ENCODE results near the gene SPTBN4.
A peak's percentile ranks its signal among the peaks of the same experiment; 100 is the strongest.
"Not testable (repeated sequence)": the region's sequence is repeated elsewhere in the genome, so short reads cannot be mapped to it uniquely, and the experiment has no call there.

SPTBN4 gene

DNA sequence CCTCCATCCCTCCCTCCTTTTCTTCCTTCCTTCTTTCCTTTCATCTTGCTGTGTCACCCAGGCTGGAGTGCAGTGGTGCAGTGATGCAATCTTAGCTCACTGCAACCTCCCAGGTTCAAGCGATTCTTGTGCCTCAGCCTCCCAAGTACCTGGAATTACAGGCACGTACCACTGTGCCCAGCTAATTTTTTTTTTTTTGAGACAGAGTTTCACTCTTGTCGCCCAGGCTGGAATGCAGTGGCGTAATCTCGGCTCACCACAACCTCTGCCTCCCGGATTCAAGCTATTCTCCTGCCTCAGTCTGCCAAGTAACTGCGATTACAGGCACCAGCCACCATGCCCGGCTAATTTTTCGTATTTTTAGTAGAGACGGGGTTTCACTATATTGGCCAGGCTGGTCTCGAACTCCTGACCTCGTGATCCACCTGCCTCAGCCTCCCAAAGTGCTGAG is 3.2 kb upstream of the SPTBN4 start:
- not testable (repeated sequence) for H3K9me3 ChIP-seq (ENCODE audit: low read length); H3K4me3 ChIP-seq (ENCODE audit: low read length); H3K36me3 ChIP-seq (ENCODE audit: insufficient read depth, low read length); H2AFZ ChIP-seq (ENCODE audit: low read depth, low read length)
- Histone ChIP-seq H3K4me1 (ENCODE audit: insufficient read depth, low read length) (peaks cover 15% of the 10 kb centered on the region), H3K27me3 (ENCODE audit: insufficient read depth, low read length) (peaks cover 20% of the 10 kb centered on the region)

- no peaks in the 10 kb centered on the region for H3K9me3 ChIP-seq (ENCODE audit: low read length)
- no peak overlapping the region for H2AFZ ChIP-seq (ENCODE audit: low read depth, low read length)
- H3K4me1 ChIP-seq (ENCODE audit: insufficient read depth, low read length): peaks cover 15% of the 10 kb centered on the region
- H3K36me3 ChIP-seq (ENCODE audit: insufficient read depth, low read length): no peaks in the 10 kb centered on the region
- peaks cover 22% of the 10 kb centered on the region for H3K27me3 ChIP-seq (ENCODE audit: insufficient read depth, low read length)
- H3K4me3 ChIP-seq (ENCODE audit: low read length): peak overlapping the region; percentile 85
These were observed 2.5 kb upstream of the SPTBN4 start for GRCh38 chr19:40464059-40465024.

GRCh38 chr19:40465025-40465556 is 1.7 kb upstream of the SPTBN4 start:
- no peaks in the 10 kb centered on the region for H3K9me3 ChIP-seq (ENCODE audit: low read length)
- peak overlapping the region; percentile 85 for H3K4me3 ChIP-seq (ENCODE audit: low read length)
- H2AFZ ChIP-seq (ENCODE audit: low read depth, low read length): peak overlapping the region; percentile 99
- H3K36me3 ChIP-seq (ENCODE audit: insufficient read depth, low read length): no peaks in the 10 kb centered on the region
- H3K27me3 ChIP-seq (ENCODE audit: insufficient read depth, low read length): peaks cover 22% of the 10 kb centered on the region
- H3K4me1 ChIP-seq (ENCODE audit: insufficient read depth, low read length): peaks cover 15% of the 10 kb centered on the region

DNA sequence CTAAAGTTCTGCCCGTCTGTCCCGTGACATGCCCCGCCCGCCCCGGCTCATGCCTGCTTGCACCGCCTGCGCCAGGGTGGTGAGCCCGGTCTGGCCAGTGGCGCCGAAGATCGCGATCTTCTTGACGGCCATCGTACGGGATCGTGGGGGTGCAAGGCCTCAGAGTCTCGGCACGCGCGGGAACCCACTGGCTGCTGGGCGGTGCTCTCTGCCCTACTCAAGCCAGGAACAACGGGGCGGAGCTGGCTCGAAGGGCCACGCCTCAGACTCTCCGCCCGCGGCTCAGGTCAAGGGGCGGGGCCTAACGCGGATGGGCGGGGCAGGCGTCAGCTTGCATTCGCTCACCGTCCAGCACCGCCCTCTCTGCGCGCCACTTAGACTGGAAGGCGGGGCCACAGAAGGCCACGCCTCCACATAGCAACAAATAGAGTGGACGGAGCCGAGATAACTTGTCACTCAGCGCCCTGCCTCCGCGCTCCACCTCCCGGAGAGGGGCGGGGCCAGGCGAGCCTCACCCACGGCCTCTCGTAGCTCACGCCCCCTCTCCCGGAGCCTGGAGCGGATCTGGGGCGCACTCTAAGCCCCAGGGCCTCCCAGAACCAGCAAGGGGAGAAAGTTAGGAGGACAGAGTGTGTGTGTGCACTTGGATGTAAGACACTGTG is 1.1 kb upstream of the SPTBN4 start, which contains the start of gene BLVRB:
TSS of gene BLVRB (minus strand) at position 189 of the 662 bp plus-strand sequence. CDS start at position 132, 57 bp downstream.
- Histone ChIP-seq H3K36me3 (ENCODE audit: insufficient read depth, low read length) (no peaks in the 10 kb centered on the region), H2AFZ (ENCODE audit: low read depth, low read length) (peak within 1 kb of the TSS; percentile 99), H3K27me3 (ENCODE audit: insufficient read depth, low read length) (peaks cover 22% of the 10 kb centered on the region), H3K4me3 (ENCODE audit: low read length) (peak within 1 kb of the TSS; percentile 85), H3K4me1 (ENCODE audit: insufficient read depth, low read length) (peaks cover 15% of the 10 kb centered on the region), H3K9me3 (ENCODE audit: low read length) (no peaks in the 10 kb centered on the region)

GRCh38 chr19:40466219-40466984 is 399 bp upstream of the SPTBN4 start:
- peaks cover 22% of the 10 kb centered on the region for H3K27me3 ChIP-seq (ENCODE audit: insufficient read depth, low read length)
- H2AFZ ChIP-seq (ENCODE audit: low read depth, low read length): no peak overlapping the region
- no peaks in the 10 kb centered on the region for H3K36me3 ChIP-seq (ENCODE audit: insufficient read depth, low read length)
- H3K9me3 ChIP-seq (ENCODE audit: low read length): no peaks in the 10 kb centered on the region
- peak overlapping the region; percentile 34 for H3K4me3 ChIP-seq (ENCODE audit: low read length)
- H3K4me1 ChIP-seq (ENCODE audit: insufficient read depth, low read length): peaks cover 15% of the 10 kb centered on the region

GRCh38 chr19:40469011-40469410 is 2.2 kb downstream of the SPTBN4 start:
- H3K36me3 ChIP-seq (ENCODE audit: insufficient read depth, low read length): no peaks in the 10 kb centered on the region
- H2AFZ ChIP-seq (ENCODE audit: low read depth, low read length): no peak overlapping the region
- H3K4me1 ChIP-seq (ENCODE audit: insufficient read depth, low read length): peaks cover 15% of the 10 kb centered on the region
- peaks cover 22% of the 10 kb centered on the region for H3K27me3 ChIP-seq (ENCODE audit: insufficient read depth, low read length)
- no peaks in the 10 kb centered on the region for H3K9me3 ChIP-seq (ENCODE audit: low read length)
- no peak overlapping the region for H3K4me3 ChIP-seq (ENCODE audit: low read length)

GRCh38 chr19:40471111-40471510 is 4.3 kb downstream of the SPTBN4 start:
- Histone ChIP-seq H3K4me3 (ENCODE audit: low read length) (no peak overlapping the region), H3K27me3 (ENCODE audit: insufficient read depth, low read length) (peaks cover 21% of the 10 kb centered on the region), H2AFZ (ENCODE audit: low read depth, low read length) (no peak overlapping the region), H3K4me1 (ENCODE audit: insufficient read depth, low read length) (peaks cover 13% of the 10 kb centered on the region), H3K36me3 (ENCODE audit: insufficient read depth, low read length) (no peaks in the 10 kb centered on the region), H3K9me3 (ENCODE audit: low read length) (no peaks in the 10 kb centered on the region)

GRCh38 chr19:40472516-40472915 is 5.7 kb downstream of the SPTBN4 start:
- no peak overlapping the region for H2AFZ ChIP-seq (ENCODE audit: low read depth, low read length)
- H3K9me3 ChIP-seq (ENCODE audit: low read length): no peaks in the 10 kb centered on the region
- peaks cover 1% of the 10 kb centered on the region for H3K4me1 ChIP-seq (ENCODE audit: insufficient read depth, low read length)
- no peak overlapping the region for H3K4me3 ChIP-seq (ENCODE audit: low read length)
- H3K36me3 ChIP-seq (ENCODE audit: insufficient read depth, low read length): no peaks in the 10 kb centered on the region
- H3K27me3 ChIP-seq (ENCODE audit: insufficient read depth, low read length): peaks cover 13% of the 10 kb centered on the region

- H3K4me3 ChIP-seq (ENCODE audit: low read length): no peak overlapping the region
- no peaks in the 10 kb centered on the region for H3K9me3 ChIP-seq (ENCODE audit: low read length)
- H3K4me1 ChIP-seq (ENCODE audit: insufficient read depth, low read length): no peaks in the 10 kb centered on the region
- no peaks in the 10 kb centered on the region for H3K36me3 ChIP-seq (ENCODE audit: insufficient read depth, low read length)
- H2AFZ ChIP-seq (ENCODE audit: low read depth, low read length): no peak overlapping the region
- H3K27me3 ChIP-seq (ENCODE audit: insufficient read depth, low read length): no peaks in the 10 kb centered on the region
These were observed 7.9 kb downstream of the SPTBN4 start for GRCh38 chr19:40474737-40475136.

DNA sequence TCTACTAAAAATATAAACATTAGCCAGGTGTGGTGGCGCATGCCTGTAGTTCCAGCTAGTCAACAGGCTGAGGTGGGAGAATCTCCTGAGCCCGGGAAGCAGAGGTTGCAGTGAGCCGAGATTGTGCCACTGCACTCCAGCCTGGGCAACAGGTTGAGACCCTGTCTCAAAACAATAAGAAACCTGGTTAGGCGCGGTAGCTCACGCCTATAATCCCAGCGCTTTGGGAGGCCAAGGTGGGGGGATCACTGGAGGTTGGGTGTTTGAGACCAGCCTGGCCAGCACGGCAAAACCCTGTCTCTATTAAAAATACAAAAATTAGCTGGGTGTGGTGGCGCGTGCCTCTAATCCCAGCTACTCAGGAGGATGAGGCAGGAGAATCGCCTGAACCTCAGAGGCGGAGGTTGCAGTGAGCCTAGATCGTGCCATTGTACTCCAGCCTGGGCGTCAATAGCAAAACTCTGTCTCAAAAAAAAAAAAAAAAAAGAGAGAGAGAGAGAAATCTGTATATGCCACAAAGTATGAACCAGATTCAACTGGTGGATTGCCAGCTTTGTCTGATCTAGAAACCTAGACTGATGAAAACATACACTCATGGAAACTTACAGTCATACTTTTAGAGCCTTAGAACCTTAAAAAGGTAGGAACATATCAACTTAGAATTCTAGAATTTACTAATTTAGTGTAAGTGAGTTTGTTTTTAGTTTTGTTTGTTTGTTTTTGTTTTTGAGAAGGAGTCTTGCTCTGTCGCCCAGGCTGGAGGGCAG is 9.3 kb downstream of the SPTBN4 start:
- not testable (repeated sequence) for H3K9me3 ChIP-seq (ENCODE audit: low read length); H3K4me1 ChIP-seq (ENCODE audit: insufficient read depth, low read length); H3K4me3 ChIP-seq (ENCODE audit: low read length); H2AFZ ChIP-seq (ENCODE audit: low read depth, low read length); H3K27me3 ChIP-seq (ENCODE audit: insufficient read depth, low read length); H3K36me3 ChIP-seq (ENCODE audit: insufficient read depth, low read length)

- no peak overlapping the region for H3K4me3 ChIP-seq (ENCODE audit: low read length)
- H3K4me1 ChIP-seq (ENCODE audit: insufficient read depth, low read length): no peaks in the 10 kb centered on the region
- H2AFZ ChIP-seq (ENCODE audit: low read depth, low read length): no peak overlapping the region
- no peaks in the 10 kb centered on the region for H3K27me3 ChIP-seq (ENCODE audit: insufficient read depth, low read length)
- H3K36me3 ChIP-seq (ENCODE audit: insufficient read depth, low read length): no peaks in the 10 kb centered on the region
- H3K9me3 ChIP-seq (ENCODE audit: low read length): no peaks in the 10 kb centered on the region
These were observed 19.2 kb downstream of the SPTBN4 start for GRCh38 chr19:40486017-40486416.

DNA sequence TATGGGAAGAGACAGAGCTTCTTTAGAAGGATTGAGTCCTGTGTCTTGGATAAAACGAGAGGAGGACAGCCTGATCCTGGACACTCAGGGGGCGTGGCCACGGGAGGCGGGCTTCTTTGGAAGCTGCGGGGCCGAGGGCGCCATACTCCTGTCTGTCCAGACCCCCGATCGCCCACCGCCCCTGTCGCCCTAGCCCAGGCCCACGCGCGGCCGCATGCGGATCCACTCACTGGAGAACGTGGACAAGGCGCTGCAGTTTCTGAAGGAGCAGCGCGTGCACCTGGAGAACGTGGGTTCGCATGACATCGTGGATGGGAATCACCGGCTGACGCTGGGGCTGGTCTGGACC is 23.1 kb downstream of the SPTBN4 start:
- no peaks in the 10 kb centered on the region for H3K27me3 ChIP-seq (ENCODE audit: insufficient read depth, low read length)
- H3K4me1 ChIP-seq (ENCODE audit: insufficient read depth, low read length): no peaks in the 10 kb centered on the region
- no peak overlapping the region for H2AFZ ChIP-seq (ENCODE audit: low read depth, low read length)
- H3K4me3 ChIP-seq (ENCODE audit: low read length): no peak overlapping the region
- H3K36me3 ChIP-seq (ENCODE audit: insufficient read depth, low read length): no peaks in the 10 kb centered on the region
- H3K9me3 ChIP-seq (ENCODE audit: low read length): peaks cover 4% of the 10 kb centered on the region

Data from neuron (in vitro differentiated cells).